IMR-90 (cell line): ENCODE measurements around the gene ACSL1. TPM values are rescaled to one million over a fixed set of nuclear protein-coding genes. Genes with fewer than 3 reads are reported as not detected.

Source experiments
- ATAC-seq: fragments of 200-7000 bp; cut with Tn5 transposase; 2 replicates; pipeline ENCODE4 v1.9.1; 2020; ENCODE audit warnings: low read depth, mild to moderate bottlenecking, moderate library complexity
- BruUV-seq: library from RNA; stranded (reverse); fragments of 400-500 nt; replicated peaks from 2 replicates; lab custom pipeline; 2021; lab: Mats Ljungman, UMichigan
- CTCF ChIA-PET: fragments of 300-600 bp; formaldehyde crosslinking; extraction: SDS; loops from one replicate; lab custom pipeline; 2021; ENCODE audit warnings: antibody characterized with exemption; lab: Yijun Ruan, JAX
- POLR2A ChIA-PET: fragments of 300-600 bp; sonication (Branson Sonifier 250); formaldehyde crosslinking; loops from one replicate; lab custom pipeline; 2022; ENCODE audit warnings: antibody characterized with exemption; ENCODE audit not compliant: unreplicated experiment; lab: Charles Lee
- DNase-seq: peaks from one replicate; pipeline ENCODE4 v3.0.0; 2013
- H2AFZ ChIP-seq: replicated peaks from 2 replicates; pipeline ENCODE3; 2013; ENCODE audit warnings: low read length, mild to moderate bottlenecking; ENCODE audit not compliant: poor library complexity
- H2AK5ac ChIP-seq: 2 replicates; pipeline ENCODE4 v1.6.1; 2013; ENCODE audit warnings: low read depth, low read length, inconsistent platforms
- H2AK9ac ChIP-seq: replicated peaks from 2 replicates; pipeline ENCODE3; 2013; ENCODE audit warnings: mild to moderate bottlenecking, low read depth, low read length, moderate library complexity; ENCODE audit not compliant: poor library complexity
- H2BK120ac ChIP-seq: 2 replicates; pipeline ENCODE4 v1.6.1; 2013; ENCODE audit warnings: low read depth, low read length, inconsistent platforms
- H2BK15ac ChIP-seq: 3 replicates; pipeline ENCODE4 v1.6.1; 2013; ENCODE audit warnings: low read depth, low read length, inconsistent platforms
- H2BK20ac ChIP-seq: 2 replicates; pipeline ENCODE4 v1.6.1; 2013; ENCODE audit warnings: low read depth, mild to moderate bottlenecking, inconsistent platforms, low read length, moderate library complexity
- H2BK5ac ChIP-seq: 2 replicates; pipeline ENCODE4 v1.6.1; 2013; ENCODE audit warnings: mild to moderate bottlenecking, low read depth, low read length, inconsistent platforms; ENCODE audit not compliant: poor library complexity, severe bottlenecking
- H3K14ac ChIP-seq: replicated peaks from 2 replicates; pipeline ENCODE4 v1.6.1; 2013; ENCODE audit warnings: low read depth, low read length, inconsistent platforms
- H3K18ac ChIP-seq: 2 replicates; pipeline ENCODE4 v1.6.1; 2013; ENCODE audit warnings: low read depth, low read length, control low read depth
- H3K23ac ChIP-seq: 2 replicates; pipeline ENCODE4 v1.6.1; 2013; ENCODE audit warnings: low read depth, low read length, inconsistent platforms
- H3K27ac ChIP-seq: 2 replicates; pipeline ENCODE4 v1.5.1; 2013; ENCODE audit warnings: mild to moderate bottlenecking, control low read depth, low read length; ENCODE audit not compliant: insufficient read depth
- H3K27me3 ChIP-seq: 2 replicates; pipeline ENCODE4 v1.6.1; 2013; ENCODE audit warnings: low read length; ENCODE audit not compliant: control insufficient read depth, insufficient read depth
- H3K36me3 ChIP-seq: 2 replicates; pipeline ENCODE4 v1.6.1; 2013; ENCODE audit warnings: low read length, mixed read lengths; ENCODE audit not compliant: control insufficient read depth, insufficient read depth
- H3K4ac ChIP-seq: 2 replicates; pipeline ENCODE4 v1.6.1; 2013; ENCODE audit warnings: low read depth, low read length, inconsistent platforms
- H3K4me1 ChIP-seq: 2 replicates; pipeline ENCODE4 v1.6.1; 2013; ENCODE audit warnings: low read length, mixed read lengths; ENCODE audit not compliant: control insufficient read depth, insufficient read depth
- H3K4me2 ChIP-seq: 2 replicates; pipeline ENCODE4 v1.6.1; 2013; ENCODE audit warnings: low read depth, mild to moderate bottlenecking, control low read depth, low read length, moderate library complexity
- H3K4me3 ChIP-seq: 2 replicates; pipeline ENCODE4 v1.5.1; 2013; ENCODE audit warnings: low read depth, mild to moderate bottlenecking, control low read depth, low read length, moderate library complexity; ENCODE audit not compliant: insufficient read depth
- H3K56ac ChIP-seq: 2 replicates; pipeline ENCODE4 v1.6.1; 2013; ENCODE audit warnings: low read length, inconsistent platforms; ENCODE audit not compliant: insufficient read depth; ENCODE audit errors: extremely low read depth
- H3K79me1 ChIP-seq, 2 experiments: 2 replicates each; pipeline ENCODE4 v1.6.1; 2013; ENCODE audit warnings: low read length in 2 of 2, inconsistent platforms in 1 of 2, low read depth in 1 of 2
- H3K9ac ChIP-seq: 2 replicates; pipeline ENCODE4 v1.6.1; 2013; ENCODE audit warnings: low read depth, low read length, control low read depth
- H3K9me1 ChIP-seq: 2 replicates; pipeline ENCODE4 v1.6.1; 2013; ENCODE audit warnings: low read length, inconsistent platforms; ENCODE audit not compliant: insufficient read depth
- H3K9me3 ChIP-seq: 2 replicates; pipeline ENCODE4 v1.6.1; 2013; ENCODE audit warnings: low read length; ENCODE audit not compliant: control insufficient read depth, insufficient read depth
- H4K20me1 ChIP-seq: 2 replicates; pipeline ENCODE4 v1.6.1; 2013; ENCODE audit warnings: low read length, inconsistent platforms; ENCODE audit not compliant: insufficient read depth
- H4K5ac ChIP-seq: 2 replicates; pipeline ENCODE4 v1.6.1; 2013; ENCODE audit warnings: mild to moderate bottlenecking, low read depth, low read length, control low read depth
- H4K8ac ChIP-seq, 2 experiments: 2 replicates each; pipeline ENCODE4 v1.6.1; 2013; ENCODE audit warnings: low read depth in 2 of 2, low read length in 2 of 2, control low read depth in 1 of 2, inconsistent platforms in 1 of 2
- H4K91ac ChIP-seq: 2 replicates; pipeline ENCODE4 v1.6.1; 2013; ENCODE audit warnings: low read depth, low read length, inconsistent platforms; ENCODE audit not compliant: insufficient read depth
- CHD1 ChIP-seq: IDR thresholded peaks from 2 replicates; pipeline ENCODE4 v1.6.1; 2012; ENCODE audit warnings: low read depth, low read length, improper control_type of control experiment
- NFE2L2 ChIP-seq: fragments of 150-350 bp; IDR thresholded peaks from 2 replicates; pipeline ENCODE4 v1.6.1; 2016; ENCODE audit warnings: low read depth, mild to moderate bottlenecking, low read length
- POLR2A ChIP-seq: IDR thresholded peaks from 2 replicates; pipeline ENCODE4 v1.6.1; 2012; ENCODE audit warnings: mild to moderate bottlenecking, low read depth, low read length
- WGBS, 2 experiments: methylation state at CpG; one replicate each; pipeline versions ENCODE4 v1.1.5 to v1.1.7; 2013; ENCODE audit warnings: missing lambda C conversion rate in 2 of 2; ENCODE audit not compliant: insufficient read length in 1 of 2; ENCODE audit errors: extremely low coverage in 2 of 2; 5-methylcytosine and 5-hydroxymethylcytosine counted together
- dilution Hi-C: fragments of 300-500 bp; cut with HindIII; formaldehyde crosslinking; loops from one replicate; pipeline ENCODE4 v1.14.3; 2018; ENCODE audit warnings: low sequenced_read_pairs; ENCODE audit not compliant: unreplicated experiment
- in situ Hi-C: fragments of 300-500 bp; cut with MboI; formaldehyde crosslinking; loops from 3 replicates; pipeline ENCODE4 v1.14.3; 2019; ENCODE audit warnings: low sequenced_read_pairs, inconsistent platforms, mixed read lengths
- intact Hi-C: fragments of 100-400 bp; cut with micrococcal nuclease; formaldehyde crosslinking; loops from 2 replicates; pipeline ENCODE4 v1.10.0; 2022
- polyA plus RNA-seq, 3 experiments: library from polyadenylated mRNA; depleted of rRNA; stranded (reverse); fragments of >200 nt; gene quantifications; 2 replicates each; pipeline ENCODE4 v1.2.3, GENCODE V29; 2012; ENCODE audit warnings: low replicate concordance in 1 of 3
- total RNA-seq: library from RNA; depleted of rRNA; stranded (reverse); fragments of >200 nt; gene quantifications from 2 replicates; pipeline ENCODE4 v1.2.3, GENCODE V29; 2012

Gene ACSL1
- total and polyA plus RNA-seq, 2 of the 4 experiments (the other 2 are of a cell fraction) = 14.4 to 26.0 TPM

GRCh38 chr4:184713887-184714286 lies 111.9 kb downstream of the ACSL1 start:
- Histone ChIP-seq H3K56ac (no peak overlapping the region), H2BK120ac (no peak overlapping the region), H4K20me1 (no peaks in the 10 kb centered on the region), H4K91ac (0 out of 2 replicates have a peak overlapping the region, but pooled peaks have one; percentile 0), H4K5ac (no peak overlapping the region; the same call in 1 of the 2 replicates), H3K14ac (no peak overlapping the region), H3K4ac (no peak overlapping the region), H4K8ac (no peak overlapping the region), H3K4me3 (no peak overlapping the region), H3K27me3 (no peaks in the 10 kb centered on the region), H3K4me1 (no peaks in the 10 kb centered on the region; the same call in 1 of the 2 replicates), H2AFZ (no peak overlapping the region), H2BK5ac (no peak overlapping the region), H2AK5ac (no peak overlapping the region), H3K79me1 (peaks cover 9 to 10% of the 10 kb centered on the region in 2 experiments; a peak in 3 of 4 replicates), H2BK15ac (no peak overlapping the region), H3K9ac (no peak overlapping the region), H3K18ac (no peak overlapping the region), H2AK9ac (no peak overlapping the region), H3K36me3 (peaks cover 1% of the 10 kb centered on the region; the same call in 1 of the 2 replicates), H3K4me2 (no peak overlapping the region), H3K27ac (no peak overlapping the region), H3K9me1 (no peaks in the 10 kb centered on the region), H3K23ac (no peak overlapping the region), H2BK20ac (no peak overlapping the region), H3K9me3 (no peaks in the 10 kb centered on the region)
- POLR2A ChIA-PET = no interaction called here
- no TSS peak for BruUV-seq
- CTCF ChIA-PET = no interaction called here
- WGBS, 2 experiments = no CpG with 5 or more reads among the region's 2 CpGs
- TF ChIP-seq CHD1 (no peak), NFE2L2 (no peak), POLR2A (no peak)
- ATAC-seq (no peak), DNase-seq (no peak)
- dilution Hi-C loops (no loop called here), in situ Hi-C loops (no loop called here), intact Hi-C loops (no loop called here)
